Activated naive CD8-positive, alpha-beta T cell treated with anti-CD3 and anti-CD28 coated beads, Interleukin-2, amount 50 U/mL, for 16 hours (primary cell): ENCODE data around the gene N4BP2.

Source experiments
- DNase-seq: peaks from one replicate; pipeline ENCODE4 v3.0.0-alpha.2; 2020; ENCODE audit warnings: low read depth, low spot score

The N4BP2 gene

GRCh38 chr4:40152637-40153036 lies 96.0 kb downstream of the N4BP2 start:
- no peak for DNase-seq

- no peak for DNase-seq
Observed at GRCh38 chr4:40157436-40157835, 100.8 kb downstream of the N4BP2 start.

DNA sequence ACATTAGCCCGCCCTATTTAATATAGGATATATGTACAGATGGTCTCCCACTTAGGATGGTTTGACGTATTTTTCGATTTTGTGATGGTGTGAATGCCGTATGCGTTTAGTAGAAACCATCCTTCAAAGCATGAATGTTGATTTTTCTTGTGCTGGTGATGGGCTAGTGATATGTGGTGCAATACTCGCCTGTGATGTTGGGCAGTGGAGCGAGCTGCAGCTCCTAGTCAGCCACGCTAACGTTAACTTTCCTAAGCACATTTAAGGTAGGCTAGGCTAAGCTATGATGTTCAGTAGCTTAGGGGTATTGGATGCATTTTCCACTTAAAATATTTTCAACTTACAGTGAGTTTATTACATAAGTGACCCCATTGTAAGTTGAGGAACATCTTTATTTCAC lies 103.6 kb downstream of the N4BP2 start:
- DNase-seq = no peak

DNA sequence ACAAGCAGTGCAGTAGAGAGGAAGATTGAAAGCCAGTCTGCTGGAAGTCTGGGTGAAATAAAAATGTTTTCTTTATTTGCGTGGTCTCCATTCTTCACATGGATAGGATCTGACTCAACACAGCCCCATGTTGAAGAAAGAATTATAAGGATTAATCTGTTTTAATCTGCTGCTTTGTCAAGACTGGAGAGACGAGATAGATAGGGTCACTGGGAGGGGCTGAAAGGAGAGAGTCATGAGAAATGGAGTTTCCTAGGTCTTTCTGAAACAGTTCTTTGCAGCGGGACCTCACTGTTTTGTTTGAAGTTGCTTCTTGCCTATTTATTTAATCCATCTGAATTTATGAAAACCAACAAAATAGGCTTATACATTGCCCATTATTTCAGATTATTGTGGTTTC lies 107.8 kb downstream of the N4BP2 start:
- no peak for DNase-seq

DNA sequence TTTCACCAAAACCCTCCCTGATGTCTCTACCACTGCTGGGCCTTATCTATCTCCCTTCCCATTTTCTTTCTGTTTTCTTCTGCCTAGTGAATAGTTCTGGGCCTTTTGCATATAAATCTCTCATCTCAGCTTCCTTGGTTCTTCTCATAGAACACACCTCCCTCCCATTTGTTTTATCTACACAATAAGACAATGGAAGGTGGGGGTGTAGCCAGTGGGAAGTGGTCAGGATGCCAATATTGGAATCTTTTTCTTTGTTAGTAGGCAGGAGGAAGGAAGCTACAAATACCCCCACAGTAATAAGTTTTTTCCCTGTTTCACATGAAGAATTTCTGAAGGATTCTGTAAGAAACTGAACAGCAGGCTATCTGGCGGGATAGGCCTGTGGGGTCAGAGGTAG lies 109.3 kb downstream of the N4BP2 start:
- DNase-seq = no peak

GRCh38 chr4:40168070-40168469 lies 111.4 kb downstream of the N4BP2 start:
- no peak for DNase-seq

DNA sequence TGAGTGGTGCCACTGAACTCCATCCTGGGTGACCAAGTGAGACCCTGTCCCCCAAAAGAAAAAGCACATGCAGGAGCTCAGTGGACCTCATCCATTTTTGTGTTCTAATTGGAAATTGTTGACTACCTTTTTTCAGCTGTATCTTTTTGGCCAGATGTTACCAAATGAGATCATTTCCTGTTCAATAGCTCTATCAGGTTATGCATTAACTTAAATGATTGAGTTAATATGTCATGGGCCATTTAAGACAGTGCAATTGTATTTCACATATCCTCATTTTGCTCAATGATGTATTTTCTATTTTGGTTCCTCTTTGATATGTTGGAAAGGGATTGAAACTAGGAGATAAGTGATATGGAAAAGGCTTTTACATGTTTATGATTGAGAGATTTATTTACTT lies 113.9 kb downstream of the N4BP2 start:
- no peak for DNase-seq

DNA sequence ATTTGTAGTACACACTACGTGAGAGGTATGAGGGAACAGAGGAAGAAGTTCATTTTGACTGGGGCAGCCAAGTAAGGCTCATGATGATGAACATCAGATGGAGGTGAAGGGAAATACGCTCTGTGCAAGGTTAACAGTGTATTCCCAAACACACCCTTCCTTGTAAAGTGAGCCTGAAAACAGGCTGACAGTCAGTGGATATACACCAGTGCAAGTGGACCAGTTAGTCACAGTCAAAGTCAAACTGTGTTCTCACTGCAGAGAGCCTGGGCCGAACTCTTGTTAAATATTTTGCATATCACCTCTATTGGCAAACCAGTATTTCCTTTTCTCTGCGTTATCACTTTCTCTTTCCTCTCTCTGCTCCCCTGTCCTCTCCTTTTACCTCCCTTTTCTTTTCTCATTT lies 116.8 kb downstream of the N4BP2 start:
- DNase-seq = no peak

DNA sequence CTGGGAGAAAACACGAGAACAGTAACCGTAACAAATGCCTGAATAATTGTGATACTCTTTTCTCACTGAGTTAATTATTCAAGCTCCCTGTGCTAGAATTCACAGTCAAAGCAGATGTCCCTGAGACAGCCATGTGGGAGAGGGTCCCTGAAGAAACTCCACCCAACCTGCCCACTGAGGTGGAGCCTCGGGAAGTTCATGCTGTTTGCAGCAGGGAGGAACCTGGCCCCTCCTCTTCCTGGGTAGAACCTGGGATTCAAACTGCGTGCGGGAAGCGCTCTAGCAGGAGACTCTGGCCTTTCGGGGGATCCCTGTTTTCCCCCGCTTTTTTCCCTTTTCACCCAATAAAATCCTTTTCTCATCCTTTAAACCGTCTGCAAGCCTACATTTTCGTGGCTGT lies 120.0 kb downstream of the N4BP2 start:
- no peak for DNase-seq

- no peak for DNase-seq
Observed at GRCh38 chr4:40177591-40177990, 120.9 kb downstream of the N4BP2 start.

DNA sequence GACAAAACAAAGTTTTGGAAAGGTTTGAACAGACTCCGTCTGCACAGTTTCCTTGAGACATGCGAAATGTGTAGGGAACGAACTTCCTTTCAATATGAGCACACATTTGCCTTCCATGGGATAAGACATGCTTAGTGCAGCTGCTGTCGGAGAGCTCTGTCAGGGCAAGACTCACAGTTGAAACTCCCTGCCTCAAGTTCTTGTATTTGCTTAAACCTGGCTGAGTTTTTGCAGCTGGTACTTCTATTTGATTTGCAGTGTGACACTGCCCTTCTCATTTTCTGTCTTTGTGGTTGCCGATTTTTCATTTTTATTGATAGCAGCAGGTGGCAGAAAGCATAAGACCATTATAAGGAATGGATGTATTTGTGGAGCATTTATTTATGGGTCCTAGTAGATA lies 122.0 kb downstream of the N4BP2 start:
- no peak for DNase-seq

GRCh38 chr4:40179360-40179759 lies 122.7 kb downstream of the N4BP2 start:
- DNase-seq = no peak

DNA sequence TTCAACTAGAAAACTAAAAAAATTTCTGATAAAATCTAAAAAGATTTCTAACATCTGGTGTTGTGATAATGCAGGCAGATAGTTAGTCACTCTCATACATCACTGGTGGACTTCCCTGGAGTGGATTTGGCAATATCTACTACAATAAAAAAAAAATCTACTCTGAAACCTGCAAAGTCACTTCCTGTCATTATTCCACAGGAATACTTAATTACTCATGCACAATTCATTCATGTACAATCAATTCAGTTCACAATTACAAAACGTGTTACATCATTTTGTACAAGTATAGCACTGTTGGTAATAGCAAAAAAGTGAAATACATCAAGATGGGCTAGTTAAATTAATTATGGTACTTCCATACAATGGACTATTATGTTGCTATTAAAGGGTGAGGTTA lies 123.7 kb downstream of the N4BP2 start:
- DNase-seq = no peak

DNA sequence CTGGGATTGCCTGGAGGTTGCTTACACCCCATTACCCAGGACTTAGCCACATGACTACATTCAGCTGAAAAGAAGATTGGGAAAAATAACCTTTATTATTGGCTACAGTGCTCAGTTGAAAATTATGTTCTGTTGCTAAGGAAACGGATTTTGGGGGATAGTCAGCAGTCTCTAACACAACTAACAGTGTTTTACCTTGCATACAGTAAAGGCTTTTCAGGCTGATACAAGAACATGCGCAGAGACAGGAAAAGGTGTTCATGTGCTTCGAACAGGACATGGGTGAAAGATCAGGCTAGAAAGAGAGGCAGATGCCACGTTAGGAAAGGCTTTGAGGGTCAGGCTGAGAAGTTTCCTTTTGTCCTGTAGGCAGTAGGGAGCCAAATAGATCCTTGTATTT lies 125.4 kb downstream of the N4BP2 start:
- no peak for DNase-seq

DNA sequence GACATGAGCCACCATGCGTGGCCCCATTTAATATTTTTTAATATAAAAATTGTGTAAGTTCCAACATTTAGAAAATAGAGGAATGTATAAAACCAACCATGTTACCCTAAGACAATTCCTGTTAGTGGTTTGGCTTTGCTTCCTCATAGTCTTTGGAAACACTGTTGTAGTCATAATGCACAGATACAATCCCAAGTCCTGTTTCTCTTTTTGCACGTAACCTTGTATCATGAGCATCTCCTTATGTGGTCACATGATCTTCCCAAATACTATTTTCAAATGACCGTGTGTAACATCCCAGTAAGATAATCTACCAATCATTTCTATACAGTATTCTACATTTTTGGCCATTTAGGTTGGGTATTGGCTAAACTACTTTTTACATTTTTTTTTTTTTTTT lies 126.3 kb downstream of the N4BP2 start:
- no peak for DNase-seq

- DNase-seq = no peak
Observed at GRCh38 chr4:40183615-40184411, 127.2 kb downstream of the N4BP2 start.

- no peak for DNase-seq
Observed at GRCh38 chr4:40185830-40186664, 129.4 kb downstream of the N4BP2 start.

DNA sequence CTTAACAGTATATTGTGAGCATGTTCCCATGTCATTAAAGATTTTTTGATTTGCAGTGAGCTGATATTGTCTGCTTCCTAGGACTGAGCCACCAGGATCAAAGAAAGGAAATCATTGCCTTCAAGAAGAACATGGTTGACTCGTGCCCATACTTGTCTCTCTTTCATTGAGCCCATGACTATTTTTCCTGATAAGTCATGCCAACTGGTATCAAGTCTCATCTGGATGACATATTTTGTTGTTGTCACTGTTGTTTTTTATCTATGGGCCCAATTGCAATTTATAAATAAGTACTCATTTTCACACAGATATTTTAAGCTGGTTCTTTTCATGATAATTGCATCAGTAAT lies 130.0 kb downstream of the N4BP2 start:
- DNase-seq = no peak

DNA sequence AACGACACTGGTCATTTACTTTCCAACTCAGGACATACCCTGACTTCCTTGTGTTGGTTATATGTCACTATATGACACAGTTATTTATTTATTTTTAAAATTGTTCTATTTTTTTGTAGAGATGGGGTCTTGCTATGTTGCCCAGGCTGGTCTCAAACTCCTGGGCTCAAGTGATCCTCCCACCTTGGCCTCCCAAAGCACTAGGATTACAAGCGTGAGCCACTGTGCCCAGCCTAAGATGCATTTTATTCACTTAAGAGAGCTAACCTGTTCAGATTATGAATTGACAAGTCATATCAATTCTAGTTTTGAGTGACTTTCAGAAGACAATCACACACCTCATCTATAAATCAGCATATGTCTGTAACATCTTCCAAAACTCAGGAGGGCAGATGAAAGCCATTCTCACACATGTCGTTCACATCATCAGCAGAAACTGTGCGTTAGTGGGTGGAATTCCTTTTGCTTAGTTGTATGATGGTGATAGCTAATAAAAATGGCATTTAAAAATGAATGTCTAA lies 130.8 kb downstream of the N4BP2 start:
- DNase-seq = no peak

- no peak for DNase-seq
Observed at GRCh38 chr4:40190019-40190418, 133.4 kb downstream of the N4BP2 start.

DNA sequence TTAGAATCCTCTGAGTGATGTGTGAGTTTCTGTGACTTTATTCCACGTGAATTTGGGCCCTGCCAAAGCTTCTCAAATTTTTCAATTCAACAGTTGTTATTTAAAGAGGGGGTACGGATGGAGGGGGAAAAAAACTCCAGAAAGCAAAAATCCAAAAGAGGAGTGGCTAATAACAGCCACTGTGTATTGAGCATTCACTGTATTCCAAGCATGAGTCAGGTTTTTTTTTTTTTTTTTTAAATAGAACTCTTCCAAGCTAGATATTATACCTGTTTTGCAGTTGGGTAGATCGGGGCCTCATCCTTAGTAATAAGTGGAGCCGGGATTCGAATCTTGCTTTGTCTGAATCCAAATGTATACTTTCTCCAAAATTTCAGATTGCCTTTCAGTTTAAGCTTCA lies 133.8 kb downstream of the N4BP2 start:
- DNase-seq = no peak

- no peak for DNase-seq
Observed at GRCh38 chr4:40190880-40191815, 134.5 kb downstream of the N4BP2 start.
